BJ (cell line): ENCODE data around the gene ITGA6. TPM values are rescaled to one million over a fixed set of nuclear protein-coding genes. Genes with fewer than 3 reads are reported as not detected.
"Not testable (repeated sequence)": the region's sequence is repeated elsewhere in the genome, so short reads cannot be mapped to it uniquely, and the experiment has no call there.

Experiments
- CTCF ChIA-PET: fragments of 350-600 bp; formaldehyde crosslinking; extraction: SDS; loops from one replicate; lab custom pipeline; 2021; ENCODE audit warnings: antibody characterized with exemption, inconsistent platforms; lab: Yijun Ruan, JAX
- POLR2A ChIA-PET: fragments of 300-600 bp; sonication (Branson Sonifier 250); formaldehyde crosslinking; extraction: SDS; loops from one replicate; lab custom pipeline; 2021; ENCODE audit warnings: antibody characterized with exemption; lab: Charles Lee
- DNase-seq: peaks from one replicate; pipeline ENCODE4 v3.0.0-alpha.2; 2011; ENCODE audit warnings: low read depth
- H3K27me3 ChIP-seq: 2 replicates; pipeline ENCODE4 v1.6.0; 2011; ENCODE audit warnings: low read length; ENCODE audit not compliant: control insufficient read depth, insufficient read depth
- H3K36me3 ChIP-seq: 2 replicates; pipeline ENCODE4 v1.5.1; 2011; ENCODE audit warnings: low read length; ENCODE audit not compliant: control insufficient read depth, insufficient read depth
- H3K4me3 ChIP-seq: 2 replicates; pipeline ENCODE4 v1.5.1; 2011; ENCODE audit warnings: low read depth, mild to moderate bottlenecking, control low read depth, low read length
- CTCF ChIP-seq: IDR thresholded peaks from 2 replicates; pipeline ENCODE4 v1.5.1; 2011; ENCODE audit warnings: low read depth, mild to moderate bottlenecking, control low read depth, inconsistent platforms, low read length, moderate library complexity; ENCODE audit not compliant: insufficient read depth
- polyA plus RNA-seq: library from polyadenylated mRNA; depleted of rRNA; stranded (reverse); fragments of >200 nt; gene quantifications from 2 replicates; pipeline ENCODE4 v1.2.3, GENCODE V29; 2011

ITGA6 gene
- polyA plus RNA-seq, 1 experiment: 2.9 TPM

- Histone ChIP-seq H3K4me3 (no peak overlapping the region), H3K36me3 (no peaks in the 10 kb centered on the region), H3K27me3 (no peaks in the 10 kb centered on the region)
- TF ChIP-seq CTCF: no peak
- DNase-seq: no peak
- ChIA-PET POLR2A (no interaction called here), CTCF (no interaction called here)
These were observed 98.2 kb downstream of the ITGA6 start for GRCh38 chr2:172525601-172526000.

GRCh38 chr2:172531309-172531708 lies 103.9 kb downstream of the ITGA6 start:
- no peak for TF ChIP-seq CTCF

GRCh38 chr2:172532461-172532860 lies 105.1 kb downstream of the ITGA6 start:
- H3K27me3 ChIP-seq, CTCF ChIA-PET, POLR2A ChIA-PET, H3K36me3 ChIP-seq, H3K4me3 ChIP-seq, DNase-seq: not testable (repeated sequence)

More at GRCh38 chr2:172531309-172531708, 103.9 kb downstream of the ITGA6 start:
- no peak for DNase-seq
- H3K4me3 ChIP-seq: no peak overlapping the region
- POLR2A ChIA-PET: no interaction called here
- no peaks in the 10 kb centered on the region for H3K36me3 ChIP-seq
- CTCF ChIA-PET: no interaction called here
- no peaks in the 10 kb centered on the region for H3K27me3 ChIP-seq

GRCh38 chr2:172533687-172534086 lies 106.3 kb downstream of the ITGA6 start:
- ChIA-PET POLR2A (no interaction called here), CTCF (no interaction called here)
- no peak overlapping the region for H3K4me3 ChIP-seq

GRCh38 chr2:172535119-172535518 lies 107.7 kb downstream of the ITGA6 start:
- no peak for TF ChIP-seq CTCF
- H3K4me3 ChIP-seq: no peak overlapping the region
- CTCF ChIA-PET: no interaction called here

More at GRCh38 chr2:172533687-172534086, 106.3 kb downstream of the ITGA6 start:
- no peak for TF ChIP-seq CTCF
- no peaks in the 10 kb centered on the region for H3K27me3 ChIP-seq
- H3K36me3 ChIP-seq: no peaks in the 10 kb centered on the region
- DNase-seq: no peak

GRCh38 chr2:172537851-172538250 lies 110.5 kb downstream of the ITGA6 start:
- H3K27me3 ChIP-seq, CTCF ChIA-PET, H3K4me3 ChIP-seq, POLR2A ChIA-PET, DNase-seq, H3K36me3 ChIP-seq: not testable (repeated sequence)

More at GRCh38 chr2:172535119-172535518, 107.7 kb downstream of the ITGA6 start:
- DNase-seq: no peak
- H3K27me3 ChIP-seq: no peaks in the 10 kb centered on the region
- POLR2A ChIA-PET: no interaction called here
- H3K36me3 ChIP-seq: no peaks in the 10 kb centered on the region
